Psoas muscle (tissue), 8 donors: Measurements from ENCODE around the gene EPHB2. TPM values are rescaled to one million over a fixed set of nuclear protein-coding genes. Genes with fewer than 3 reads are reported as not detected.
A peak's percentile ranks its signal among the peaks of the same experiment; 100 is the strongest.

Experiments used
- ATAC-seq, 4 donors: fragments of 200-7000 bp; cut with Tn5 transposase; one replicate each; pipeline ENCODE4 v1.9.1; 2020; ENCODE audit warnings: moderate library complexity in 3 of 4, mild to moderate bottlenecking in 2 of 4
- DNase-seq, 2 donors: peaks; one replicate each; pipeline ENCODE4 v3.0.0-alpha.2; 2020
- H3K27ac ChIP-seq: fragments of 200-600 bp; one replicate; pipeline ENCODE4 v1.8.0; 2022
- H3K27me3 ChIP-seq, 3 donors: fragments of 200-600 bp in 1 of 3; one replicate each; pipeline versions ENCODE4 v1.6.1 to v1.8.0; 2013 to 2022; ENCODE audit warnings: low read length in 2 of 3, mild to moderate bottlenecking in 2 of 3, moderate library complexity in 1 of 3; ENCODE audit not compliant: insufficient read depth in 3 of 3
- H3K36me3 ChIP-seq, 2 donors: fragments of 200-600 bp in 1 of 2; one replicate each; pipeline versions ENCODE4 v1.6.1 to v1.8.0; 2013 to 2022; ENCODE audit warnings: low read depth in 1 of 2, mild to moderate bottlenecking in 1 of 2, moderate library complexity in 1 of 2; ENCODE audit not compliant: insufficient read depth in 1 of 2
- H3K4me1 ChIP-seq: fragments of 200-600 bp; one replicate; pipeline ENCODE4 v1.8.0; 2022
- H3K4me3 ChIP-seq: fragments of 200-600 bp; one replicate; pipeline ENCODE4 v1.8.0; 2022; ENCODE audit warnings: mild to moderate bottlenecking
- H3K9me3 ChIP-seq: fragments of 200-600 bp; one replicate; pipeline ENCODE4 v1.8.0; 2022
- WGBS, 3 donors: extraction: QIAGEN DNeasy Blood & Tissue Kit; methylation state at CpG; one replicate each; pipeline versions ENCODE4 v1.1.6 to v1.1.7; 2013; 5-methylcytosine and 5-hydroxymethylcytosine counted together
- intact Hi-C, 2 donors: fragments of 100-400 bp; cut with DNase I; formaldehyde crosslinking; loops; one replicate each; pipeline versions ENCODE4 v1.11.0 to v1.14.2; 2022
- polyA plus RNA-seq, 3 donors: library from polyadenylated mRNA; stranded (reverse); fragments of 200-250 nt; gene quantifications; one replicate each; pipeline ENCODE4 v1.2.3, GENCODE V29; 2013
- total RNA-seq, 4 donors: library from RNA; stranded (reverse); fragmentation: NEBNext Ultra II Directional in 2 of 4; extraction: Animal tissue kit (Norgen Biotek cat#: 25700) in 2 of 4; gene quantifications; one replicate each; pipeline versions ENCODE4 v1.2.1 to v1.2.4, GENCODE V29; 2021 to 2023
- TF ChIP-seq, protein P1 (sequence below): fragments of 200-600 bp; IDR thresholded peaks from one replicate; pipeline ENCODE4 v1.8.0; 2022; ENCODE audit warnings: antibody characterized with exemption
- donor health status: healthy with polysubstance abuse.
- donor health status: DM: no; HTN: no; CAD: no; lungs with moderate emphysema.
- donor health status: Bipolar disorder and iron deficiency.
- donor health status: healthy.
- donor health status: DM: yes; HTN: yes; CAD: no.
- donor health status: DM: no; HTN: no; CAD: no.
- donor health status: DM: no; HTN: no; CAD: no.
- donor health status: DM: yes; HTN: yes; CAD: no.

EPHB2 gene
- total and polyA plus RNA-seq, 7 donors, result 0.06 to 2.1 (median 0.48) TPM; not detected in 1

- 92 to 96% (median 93%) methylated on average over 5 of the region's 5 CpGs for WGBS, 3 donors
- H3K4me3 ChIP-seq, result no peak overlapping the region
- ATAC-seq (no peak), DNase-seq (peak in 1 of 2 donors; percentile 8)
- no peak overlapping the region for H3K27ac ChIP-seq
- no peaks in the 10 kb centered on the region for H3K4me1 ChIP-seq
- intact Hi-C loops, result no loop called here
- H3K36me3 ChIP-seq, result no peaks in the 10 kb centered on the region
- TF ChIP-seq, protein P1, sequence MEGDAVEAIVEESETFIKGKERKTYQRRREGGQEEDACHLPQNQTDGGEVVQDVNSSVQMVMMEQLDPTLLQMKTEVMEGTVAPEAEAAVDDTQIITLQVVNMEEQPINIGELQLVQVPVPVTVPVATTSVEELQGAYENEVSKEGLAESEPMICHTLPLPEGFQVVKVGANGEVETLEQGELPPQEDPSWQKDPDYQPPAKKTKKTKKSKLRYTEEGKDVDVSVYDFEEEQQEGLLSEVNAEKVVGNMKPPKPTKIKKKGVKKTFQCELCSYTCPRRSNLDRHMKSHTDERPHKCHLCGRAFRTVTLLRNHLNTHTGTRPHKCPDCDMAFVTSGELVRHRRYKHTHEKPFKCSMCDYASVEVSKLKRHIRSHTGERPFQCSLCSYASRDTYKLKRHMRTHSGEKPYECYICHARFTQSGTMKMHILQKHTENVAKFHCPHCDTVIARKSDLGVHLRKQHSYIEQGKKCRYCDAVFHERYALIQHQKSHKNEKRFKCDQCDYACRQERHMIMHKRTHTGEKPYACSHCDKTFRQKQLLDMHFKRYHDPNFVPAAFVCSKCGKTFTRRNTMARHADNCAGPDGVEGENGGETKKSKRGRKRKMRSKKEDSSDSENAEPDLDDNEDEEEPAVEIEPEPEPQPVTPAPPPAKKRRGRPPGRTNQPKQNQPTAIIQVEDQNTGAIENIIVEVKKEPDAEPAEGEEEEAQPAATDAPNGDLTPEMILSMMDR, result no peak
- peaks cover 0 to 15% (median 12%) of the 10 kb centered on the region in 3 donors for H3K27me3 ChIP-seq
- H3K9me3 ChIP-seq, result no peaks in the 10 kb centered on the region
These were observed 134.0 kb downstream of the EPHB2 start for GRCh38 chr1:22844621-22845020.

DNA sequence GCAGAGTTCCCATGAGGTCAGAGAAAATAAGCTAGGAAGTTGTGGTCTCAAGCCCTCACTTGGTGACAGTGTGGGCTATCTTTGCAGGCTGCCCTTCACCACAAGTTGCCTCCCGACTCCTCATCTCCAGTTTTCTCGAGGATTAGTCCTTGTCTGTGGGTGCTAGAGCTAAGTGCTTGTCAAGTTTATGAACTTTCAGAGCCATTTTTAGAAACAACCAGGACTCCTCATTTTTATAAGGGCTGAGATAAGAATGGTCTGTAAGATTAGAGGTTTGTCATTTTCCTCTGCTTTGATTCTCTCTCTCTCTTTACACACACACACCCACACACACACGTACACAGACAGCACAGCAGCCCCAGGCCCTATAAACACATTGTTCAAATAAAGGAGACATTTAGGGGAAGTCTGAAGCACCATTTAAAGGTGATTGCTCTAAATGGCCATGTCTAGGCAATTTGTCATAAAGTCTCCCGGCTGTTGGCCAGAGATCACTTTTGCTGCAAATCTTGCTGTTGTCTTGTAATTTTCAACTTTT lies 134.8 kb downstream of the EPHB2 start:
- intact Hi-C loops, result no loop called here
- H3K4me1 ChIP-seq, result no peaks in the 10 kb centered on the region
- no peaks in the 10 kb centered on the region for H3K36me3 ChIP-seq
- DNase-seq (no peak), ATAC-seq (no peak)
- peaks cover 0 to 15% (median 12%) of the 10 kb centered on the region in 3 donors for H3K27me3 ChIP-seq
- TF ChIP-seq, protein P1, result no peak
- H3K9me3 ChIP-seq, result no peaks in the 10 kb centered on the region
- whole genome bisulfite sequencing, 3 donors, result 61 to 70% (median 63%) methylated on average over 4 of the region's 4 CpGs
- no peak overlapping the region for H3K27ac ChIP-seq
- no peak overlapping the region for H3K4me3 ChIP-seq

GRCh38 chr1:22846458-22846857 lies 135.8 kb downstream of the EPHB2 start:
- peaks cover 0 to 15% (median 12%) of the 10 kb centered on the region in 3 donors for H3K27me3 ChIP-seq
- WGBS, 3 donors, result 61 to 67% (median 66%) methylated on average over 12 of the region's 12 CpGs
- H3K27ac ChIP-seq, result no peak overlapping the region
- TF ChIP-seq, protein P1, result no peak
- intact Hi-C loops, result no loop called here
- ATAC-seq (no peak), DNase-seq (peak in 1 of 2 donors; percentile 26)
- H3K9me3 ChIP-seq, result no peaks in the 10 kb centered on the region
- H3K36me3 ChIP-seq, result no peaks in the 10 kb centered on the region
- no peak overlapping the region for H3K4me3 ChIP-seq
- no peaks in the 10 kb centered on the region for H3K4me1 ChIP-seq

GRCh38 chr1:22847249-22847648 lies 136.6 kb downstream of the EPHB2 start:
- Histone ChIP-seq H3K4me3 (no peak overlapping the region), H3K9me3 (no peaks in the 10 kb centered on the region)
- 67 to 80% (median 68%) methylated on average over 2 of the region's 2 CpGs for WGBS, 3 donors

More at GRCh38 chr1:22847249-22847648, 136.6 kb downstream of the EPHB2 start:
- no peak for ATAC-seq
- TF ChIP-seq, protein P1, result no peak
- intact Hi-C loops, result no loop called here
- Histone ChIP-seq H3K36me3 (no peaks in the 10 kb centered on the region), H3K27ac (no peak overlapping the region), H3K4me1 (no peaks in the 10 kb centered on the region), H3K27me3 (peaks cover 0 to 8% (median 8%) of the 10 kb centered on the region in 3 donors)
- peak in 1 of 2 donors; percentile 12 for DNase-seq
